ENCODE results near the gene TRAF3. TPM values are rescaled to one million over a fixed set of nuclear protein-coding genes. Genes with fewer than 3 reads are reported as not detected.
"Not testable (repeated sequence)": the region's sequence is repeated elsewhere in the genome, so short reads cannot be mapped to it uniquely, and the experiment has no call there.

The TRAF3 gene
- polyA plus RNA-seq, 4 donors = 14.6 to 16.8 (median 15.8) TPM

DNA sequence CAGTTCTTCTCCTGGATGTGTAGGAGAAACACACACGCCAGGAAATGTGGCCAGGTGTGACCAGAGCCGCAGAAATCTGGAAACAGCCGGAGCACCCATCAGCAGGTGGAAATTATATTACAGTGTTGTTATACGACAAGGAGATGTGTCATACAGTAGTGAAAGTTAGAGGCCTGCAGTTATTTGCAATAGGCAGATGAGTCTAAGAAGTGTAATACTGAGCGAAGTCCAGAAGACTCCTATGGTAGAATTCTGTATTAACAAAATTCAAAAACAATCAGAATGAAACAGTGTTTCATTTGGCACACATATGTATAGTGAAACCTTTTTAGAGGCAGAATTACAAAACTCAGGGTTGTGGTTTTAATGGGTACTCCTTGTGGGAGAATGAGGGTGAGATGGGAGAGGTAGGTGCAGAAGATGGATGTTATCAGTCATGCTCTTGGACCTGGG is 105.9 kb downstream of the TRAF3 start:
- DNase-seq (ENCODE audit: low read depth in 4 of 4, low spot score in 3 of 4) = no peak

DNA sequence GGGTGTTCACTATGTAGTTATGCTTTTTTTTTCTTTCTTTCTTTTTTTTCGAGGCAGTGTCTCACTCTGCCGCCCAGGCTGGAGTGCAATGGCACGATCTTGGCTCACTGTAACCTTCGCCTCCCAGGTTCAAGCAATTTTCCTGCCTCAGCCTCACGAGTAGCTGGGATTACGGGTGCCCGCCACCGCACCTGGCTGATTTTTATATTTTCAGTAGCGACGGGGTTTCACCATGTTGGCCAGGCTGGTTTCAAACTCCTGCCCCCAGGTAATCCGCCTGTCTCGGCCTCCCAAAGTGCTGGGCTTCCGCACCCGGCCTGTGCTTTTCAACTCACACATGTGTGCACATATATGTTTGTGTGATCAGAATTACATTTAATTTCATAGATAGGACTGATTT is 106.3 kb downstream of the TRAF3 start:
- no peak for DNase-seq (ENCODE audit: low read depth in 4 of 4, low spot score in 3 of 4)

DNA sequence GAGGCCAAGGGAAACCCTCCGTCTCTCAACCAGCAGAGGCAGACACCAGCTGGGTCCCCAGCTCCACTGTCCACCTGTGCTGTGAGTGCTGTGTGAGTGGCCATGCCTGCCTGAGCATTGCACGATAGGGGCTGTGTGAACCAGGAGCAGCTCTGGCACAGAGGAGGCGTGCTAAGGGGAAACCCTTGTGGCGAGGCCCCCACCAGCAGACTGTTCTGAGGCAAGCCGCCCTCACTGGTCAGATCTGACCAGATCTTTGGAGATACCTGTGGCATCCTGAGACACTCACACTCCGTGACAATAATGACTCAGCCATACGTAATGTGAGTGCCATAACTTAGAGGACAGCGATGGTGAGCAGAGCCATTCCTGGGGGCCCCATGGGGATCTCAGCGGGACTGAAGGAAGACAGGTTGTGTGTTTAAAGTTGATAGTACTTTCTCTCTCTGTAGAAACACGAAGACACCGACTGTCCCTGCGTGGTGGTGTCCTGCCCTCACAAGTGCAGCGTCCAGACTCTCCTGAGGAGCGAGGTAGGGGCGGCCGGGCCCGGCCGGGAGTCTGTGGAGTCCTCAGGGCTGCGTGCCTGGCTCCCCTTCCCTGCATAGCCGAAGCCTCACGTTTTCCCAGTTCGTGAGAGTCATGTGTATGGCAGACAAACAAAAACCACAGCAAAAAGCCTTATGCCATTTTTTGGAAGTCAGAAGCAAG is 108.6 kb downstream of the TRAF3 start:
- no peak for DNase-seq (ENCODE audit: low read depth in 4 of 4, low spot score in 3 of 4)

DNA sequence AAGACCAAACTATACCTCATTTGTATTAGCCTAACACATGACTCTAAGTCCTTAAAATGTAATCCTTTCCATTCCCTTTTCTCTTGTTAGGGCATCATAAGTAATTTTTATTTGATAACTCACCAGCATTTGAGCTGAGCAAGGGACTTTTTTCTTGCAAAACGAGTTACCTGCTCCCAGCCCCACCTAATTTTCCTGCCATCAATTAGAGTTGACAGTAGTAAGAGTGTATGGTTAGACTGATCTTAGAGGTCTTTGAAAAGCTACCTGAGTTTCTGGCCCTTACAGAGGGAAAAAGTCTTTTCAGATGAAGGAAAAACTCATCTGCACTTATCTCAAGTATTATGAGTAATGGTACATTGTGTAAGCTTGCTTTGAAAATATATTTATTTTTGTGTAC is 111.5 kb downstream of the TRAF3 start:
- no peak for DNase-seq (ENCODE audit: low read depth in 4 of 4, low spot score in 3 of 4)

DNA sequence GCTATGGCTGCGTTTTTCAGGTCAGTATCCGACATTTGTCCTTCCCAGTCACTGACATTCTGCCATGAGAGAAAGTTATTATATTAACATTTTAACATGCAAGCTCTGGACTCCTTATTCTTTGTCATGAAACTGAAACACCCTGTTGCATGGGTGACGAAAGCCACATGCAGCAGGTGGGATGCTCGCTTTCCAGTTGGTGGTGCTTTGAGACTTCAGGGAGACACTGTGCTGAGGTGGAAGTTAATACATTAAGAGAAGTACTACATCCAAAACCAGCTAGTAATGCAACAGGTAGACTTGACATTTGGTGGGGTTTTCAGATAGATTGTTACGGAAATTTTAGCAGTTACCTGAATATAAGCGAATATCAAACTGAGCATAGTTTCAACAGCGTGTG is 112.4 kb downstream of the TRAF3 start:
- DNase-seq (ENCODE audit: low read depth in 4 of 4, low spot score in 3 of 4) = no peak

DNA sequence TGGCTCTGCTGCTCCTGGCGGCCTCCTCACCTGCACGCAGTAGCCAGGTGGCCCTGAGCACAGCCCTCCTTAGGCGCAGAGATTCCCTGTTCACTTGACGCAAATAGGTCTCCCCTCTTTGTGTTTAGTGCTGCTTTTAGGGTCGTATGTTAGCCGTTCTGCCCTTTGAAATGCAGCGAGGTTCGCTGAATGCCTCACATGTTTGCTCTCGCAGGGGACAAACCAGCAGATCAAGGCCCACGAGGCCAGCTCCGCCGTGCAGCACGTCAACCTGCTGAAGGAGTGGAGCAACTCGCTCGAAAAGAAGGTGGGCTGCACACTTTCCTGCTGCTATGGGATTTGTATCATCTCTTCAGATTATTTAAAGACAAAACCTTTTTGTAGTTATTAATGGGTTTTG is 113.9 kb downstream of the TRAF3 start:
- DNase-seq (ENCODE audit: low read depth in 4 of 4, low spot score in 3 of 4) = no peak

DNA sequence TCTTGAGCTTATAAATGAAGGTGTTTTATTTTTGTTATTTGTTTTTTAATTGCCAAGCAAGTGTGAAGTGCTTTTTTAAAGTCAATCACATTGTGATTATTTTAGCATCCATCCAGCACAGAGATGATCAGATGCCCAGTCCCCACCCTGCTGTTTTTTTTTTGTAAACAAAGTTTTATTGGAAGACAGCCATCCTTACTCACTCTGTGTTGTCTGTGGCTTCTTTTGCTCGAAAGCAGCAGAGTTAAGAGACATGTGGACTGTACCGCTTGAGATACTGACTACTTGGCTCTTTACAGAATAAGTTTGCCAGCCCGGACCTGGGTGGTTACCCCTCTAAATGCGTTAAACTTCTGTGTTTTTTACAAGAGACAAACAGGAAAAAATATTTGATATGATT is 114.3 kb downstream of the TRAF3 start:
- no peak for DNase-seq (ENCODE audit: low read depth in 4 of 4, low spot score in 3 of 4)

DNA sequence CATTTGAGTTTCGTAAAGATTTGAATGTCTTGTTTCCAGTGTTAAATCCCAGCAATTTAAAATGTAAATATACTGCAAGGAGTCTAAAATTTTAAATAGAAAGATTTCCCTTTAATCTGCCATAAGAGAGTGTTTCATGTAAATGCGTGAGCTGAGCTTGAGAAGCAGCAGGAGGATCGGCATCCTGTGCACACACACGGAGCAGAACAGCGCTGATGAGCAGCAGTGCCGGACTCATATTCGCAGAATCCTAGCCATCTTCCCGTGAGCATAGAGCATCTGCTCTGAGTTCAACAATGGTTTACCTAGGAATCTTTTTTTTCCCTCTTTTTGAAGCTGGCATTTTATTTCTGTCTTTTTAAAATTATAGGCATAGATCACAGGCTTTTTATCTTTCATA is 115.4 kb downstream of the TRAF3 start:
- DNase-seq (ENCODE audit: low read depth in 4 of 4, low spot score in 3 of 4) = no peak

DNA sequence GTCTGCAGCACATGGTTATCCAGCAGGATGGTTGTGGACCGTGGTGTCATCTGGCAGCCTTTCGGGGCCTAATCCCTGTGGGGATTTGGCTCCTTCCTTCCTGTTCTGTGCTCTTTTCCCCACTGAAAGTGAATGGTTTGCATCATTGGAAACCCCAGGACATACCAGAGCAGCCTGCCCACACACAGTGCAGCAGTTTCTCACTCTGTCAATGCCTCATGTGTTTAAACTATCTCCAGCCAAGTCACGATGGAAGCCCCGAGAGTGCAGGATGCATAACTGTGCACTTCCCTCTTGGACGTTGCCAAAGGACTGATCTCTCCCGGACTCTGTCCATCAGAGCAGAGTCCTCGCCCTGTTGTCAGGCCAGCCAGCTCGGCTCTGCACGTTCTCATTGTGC is 116.2 kb downstream of the TRAF3 start:
- DNase-seq (ENCODE audit: low read depth in 4 of 4, low spot score in 3 of 4) = peak in 2 of 4 donors; percentile 10 to 12

DNA sequence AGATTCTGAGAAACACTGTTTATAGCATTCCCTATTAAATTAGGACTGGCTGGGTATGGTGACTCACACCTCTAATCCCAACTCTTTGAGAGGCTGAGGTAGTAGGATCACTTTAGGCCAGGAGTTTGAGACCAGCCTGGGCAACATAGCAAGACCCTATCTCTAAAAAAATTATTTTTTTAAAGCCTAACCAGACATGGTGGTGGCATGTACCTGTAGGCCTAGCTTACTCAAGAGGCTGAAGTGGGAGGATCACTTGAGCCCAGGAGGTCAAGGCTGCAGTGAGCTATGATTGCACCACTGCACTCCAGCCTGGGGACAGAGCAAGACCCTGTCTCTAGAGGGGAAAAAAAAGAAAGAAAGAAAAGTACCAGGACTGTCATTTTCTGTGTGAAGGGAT is 119.5 kb downstream of the TRAF3 start:
- DNase-seq (ENCODE audit: low read depth in 4 of 4, low spot score in 3 of 4) = not testable (repeated sequence)

DNA sequence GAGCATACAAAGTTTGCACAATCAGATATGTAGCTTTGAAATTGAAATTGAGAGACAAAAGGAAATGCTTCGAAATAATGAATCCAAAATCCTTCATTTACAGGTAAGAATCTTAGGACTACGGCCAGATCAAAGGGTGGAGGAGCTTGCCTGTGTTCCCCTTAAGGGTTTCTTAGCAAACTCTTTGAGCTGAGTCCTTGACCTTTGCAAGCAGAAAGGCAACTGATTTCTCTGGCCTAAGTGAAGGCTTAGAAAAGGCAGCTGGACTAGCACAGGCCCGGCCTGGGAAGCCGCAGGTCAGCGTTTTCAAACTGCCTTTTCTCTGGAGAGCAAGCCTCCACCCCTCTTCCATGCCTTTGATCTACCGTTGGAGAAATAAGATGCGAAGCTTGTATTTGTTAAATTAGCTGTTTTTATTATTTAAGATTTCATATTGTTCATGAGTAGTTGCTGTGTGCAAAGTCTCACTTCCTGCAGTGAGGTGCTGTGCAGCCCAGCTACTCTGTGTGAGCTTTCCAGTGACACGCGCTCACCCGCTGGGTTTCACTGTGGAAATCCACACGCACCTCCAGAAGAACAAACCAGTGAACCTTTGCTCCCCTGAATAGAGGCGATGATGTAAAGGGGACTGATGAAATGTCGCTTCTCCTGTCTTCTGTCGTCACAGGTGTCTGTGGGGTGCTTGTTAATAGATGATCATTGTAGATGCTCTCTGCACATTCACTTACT is 120.2 kb downstream of the TRAF3 start:
- DNase-seq (ENCODE audit: low read depth in 4 of 4, low spot score in 3 of 4) = no peak

DNA sequence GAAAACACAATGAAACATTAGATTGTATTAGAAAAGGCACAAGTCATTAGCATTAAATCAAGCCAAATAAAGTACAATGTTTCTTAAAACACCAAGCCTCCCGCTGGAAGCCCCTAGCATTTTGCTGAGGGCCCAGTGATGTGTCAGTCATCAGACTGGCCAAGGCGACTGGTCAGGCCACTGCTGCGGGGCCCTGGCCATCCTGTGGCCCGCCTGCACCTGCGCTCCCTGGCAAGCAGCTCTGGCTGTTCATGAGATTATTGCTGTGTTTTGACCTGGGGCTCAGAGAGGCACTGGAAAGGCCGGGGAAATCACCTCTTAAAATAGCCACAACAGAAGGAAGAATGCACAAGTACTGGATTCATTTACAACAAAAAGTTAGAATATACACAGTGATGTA is 121.0 kb downstream of the TRAF3 start:
- no peak for DNase-seq (ENCODE audit: low read depth in 4 of 4, low spot score in 3 of 4)

DNA sequence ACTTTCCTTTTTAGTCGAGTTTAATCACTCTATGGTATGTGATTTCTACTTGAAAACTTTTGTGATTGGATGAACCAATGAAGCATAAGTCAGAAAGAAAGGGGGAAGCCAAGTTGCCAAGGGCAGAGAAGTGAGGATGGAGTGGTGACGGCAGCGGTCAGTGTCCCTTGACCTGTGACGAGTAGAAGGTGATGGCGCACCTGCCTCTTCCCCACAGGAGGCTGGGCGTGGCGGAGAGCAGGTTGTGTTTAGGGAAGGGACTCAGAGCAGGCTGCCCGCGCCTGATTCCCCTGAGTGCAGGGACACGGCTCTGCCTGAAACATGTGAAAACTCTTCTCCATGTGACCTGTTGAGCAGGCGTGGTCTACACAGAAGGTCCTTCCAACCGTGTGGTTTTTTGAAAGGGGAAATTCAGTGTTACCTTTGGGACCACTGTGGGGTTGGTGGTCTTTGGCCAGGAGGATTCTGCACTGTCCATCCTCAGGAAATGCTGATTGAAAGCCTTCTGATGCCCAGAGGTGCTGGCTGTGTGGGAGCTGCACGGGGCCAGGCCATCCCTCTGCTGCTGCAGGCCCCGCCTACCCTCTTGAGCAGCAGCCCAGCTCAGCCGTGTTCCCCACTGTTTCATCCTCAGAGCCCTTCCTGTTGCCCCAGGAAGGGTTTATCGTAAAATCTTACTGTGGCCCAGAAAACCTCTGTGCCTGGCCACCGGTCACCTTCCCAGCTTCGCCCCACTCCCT is 121.7 kb downstream of the TRAF3 start:
- DNase-seq (ENCODE audit: low read depth in 4 of 4, low spot score in 3 of 4) = no peak

DNA sequence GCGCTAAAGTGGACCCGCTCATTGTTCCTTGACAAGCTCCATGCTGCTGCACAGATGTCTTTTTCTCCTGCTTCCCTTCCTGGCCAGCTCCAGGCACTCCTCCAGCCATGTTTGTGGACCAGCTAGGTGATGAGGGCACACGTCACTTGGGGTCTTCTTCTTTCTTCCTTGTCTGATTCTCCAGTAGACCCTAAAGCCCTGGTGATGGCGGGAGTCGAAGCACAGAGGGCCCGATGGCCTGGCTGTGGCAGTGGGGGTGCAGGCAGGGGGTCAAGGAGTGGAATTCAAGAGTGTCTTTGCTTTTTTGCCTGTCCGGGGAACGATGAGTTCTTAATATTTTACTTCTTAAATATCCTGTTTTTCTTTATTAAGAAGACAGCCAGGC is 122.3 kb downstream of the TRAF3 start:
- no peak for DNase-seq (ENCODE audit: low read depth in 4 of 4, low spot score in 3 of 4)

DNA sequence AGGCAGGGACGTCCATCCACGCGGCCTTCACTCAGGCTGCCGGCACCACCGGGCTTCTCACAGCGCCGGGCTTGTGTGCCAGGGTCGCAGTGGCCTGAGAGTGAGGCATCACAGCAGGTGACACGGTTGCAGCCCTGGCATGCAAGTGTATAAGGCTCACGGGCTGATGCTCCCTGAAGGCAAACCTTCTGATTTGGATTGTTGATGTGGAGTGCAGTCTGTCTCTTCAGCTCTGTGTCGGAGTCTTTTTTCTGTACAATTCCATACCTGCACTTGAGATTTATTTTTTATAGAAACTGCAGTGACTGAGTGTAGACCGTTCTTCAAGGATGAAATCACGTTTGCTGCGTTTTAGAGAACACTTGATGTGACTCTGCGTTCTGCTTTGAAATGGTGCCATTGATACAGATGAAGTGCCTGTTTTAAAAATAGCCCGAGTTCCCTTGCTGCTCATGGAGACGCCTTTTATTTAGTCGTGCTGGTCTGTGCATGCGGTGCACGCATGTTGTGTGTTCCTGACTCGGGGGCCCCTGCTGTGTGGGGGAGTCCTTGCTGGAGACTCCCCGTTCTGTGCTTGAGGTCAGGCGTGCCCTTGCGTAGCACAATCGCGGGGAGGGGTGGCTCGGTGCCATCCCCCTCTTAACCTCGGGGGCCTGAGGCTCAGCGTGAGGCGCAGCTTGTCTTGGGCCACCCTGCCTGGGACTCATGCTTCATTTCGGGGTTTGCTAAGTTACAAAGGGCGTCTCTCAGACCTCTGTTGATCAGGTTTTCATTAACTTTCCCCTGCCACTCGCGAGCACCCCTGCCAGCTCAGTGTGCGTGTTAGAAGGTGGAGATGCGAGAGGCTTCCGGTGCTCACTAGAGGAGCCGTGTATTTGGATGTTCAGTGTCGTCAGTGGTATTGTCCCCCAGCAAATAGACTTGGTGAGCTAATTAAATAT is 123.7 kb downstream of the TRAF3 start:
- no peak for DNase-seq (ENCODE audit: low read depth in 4 of 4, low spot score in 3 of 4)

DNA sequence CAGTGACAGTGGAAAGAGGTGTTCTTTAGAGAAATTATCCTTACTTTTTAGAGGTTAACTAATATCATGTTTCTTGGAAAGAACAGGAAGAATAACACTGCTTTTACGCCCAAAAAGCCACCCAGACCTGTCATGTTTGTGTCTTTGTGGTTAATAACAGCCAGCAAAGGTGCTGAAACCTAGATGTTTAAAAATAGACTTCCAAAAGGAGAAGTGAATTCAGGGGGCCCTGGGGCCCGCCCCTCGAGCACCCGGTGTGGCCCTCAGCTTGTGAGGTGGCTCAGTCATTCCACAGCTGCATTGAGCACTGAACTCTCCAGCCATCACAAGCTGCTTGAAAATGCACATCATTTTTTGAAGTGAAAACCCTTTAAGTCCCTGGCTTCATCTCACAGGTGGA is 124.4 kb downstream of the TRAF3 start:
- no peak for DNase-seq (ENCODE audit: low read depth in 4 of 4, low spot score in 3 of 4)

DNA sequence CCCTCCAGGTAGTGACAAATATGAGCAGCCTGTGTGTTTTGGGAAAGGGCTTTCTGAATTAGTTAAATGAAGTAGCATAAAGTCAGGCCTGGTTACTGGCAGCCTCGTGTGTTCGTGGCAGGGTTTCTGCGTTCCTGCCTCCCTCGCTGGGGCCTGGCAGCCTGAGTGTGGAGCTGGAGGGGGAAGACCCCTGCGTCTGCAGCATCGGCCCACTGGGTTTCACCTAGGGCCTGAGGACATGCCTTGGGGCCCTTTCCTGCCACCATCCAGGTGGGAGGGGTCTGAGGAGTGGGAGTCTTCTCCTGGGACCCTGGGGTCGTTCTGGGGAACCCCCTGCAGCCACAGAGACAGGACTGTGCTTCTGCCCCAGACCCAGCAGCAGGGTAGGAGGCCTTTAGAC is 124.8 kb downstream of the TRAF3 start:
- DNase-seq (ENCODE audit: low read depth in 4 of 4, low spot score in 3 of 4) = no peak

DNA sequence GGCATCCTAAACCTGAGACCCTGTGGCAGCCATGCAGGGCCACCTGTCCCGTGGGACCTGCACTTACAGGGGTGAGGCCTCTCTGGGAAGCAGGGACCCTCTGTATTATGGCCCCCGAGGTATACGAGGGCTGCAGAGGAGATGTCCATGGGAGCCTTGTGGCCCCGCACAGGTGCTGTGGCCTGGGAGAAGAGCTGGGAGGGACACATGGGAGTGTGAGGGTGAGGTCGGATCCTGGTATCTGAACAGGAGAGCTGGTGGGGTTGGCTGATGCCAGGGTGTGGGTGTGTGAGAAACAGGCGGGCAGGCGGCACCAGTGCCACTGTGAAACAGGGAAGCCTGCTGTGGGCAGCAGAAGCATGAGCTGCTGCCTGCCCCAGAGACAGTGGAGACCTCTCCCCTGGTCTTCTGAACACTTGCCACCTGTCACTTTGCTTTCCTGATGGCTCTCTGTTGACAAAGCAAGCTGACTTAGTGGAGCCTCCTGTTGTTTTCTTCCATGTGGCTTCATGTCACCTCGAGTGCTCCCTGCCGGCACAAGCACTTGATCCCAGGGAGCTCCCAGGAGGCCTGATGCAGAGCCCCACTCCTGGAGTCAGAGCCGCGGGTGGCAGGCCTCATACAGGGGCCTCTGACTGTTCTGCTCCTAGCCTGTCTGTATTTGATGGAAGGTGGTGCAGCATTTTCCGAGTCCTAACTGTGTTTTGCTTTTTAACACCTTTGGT is 125.4 kb downstream of the TRAF3 start:
- DNase-seq (ENCODE audit: low read depth in 4 of 4, low spot score in 3 of 4) = no peak

DNA sequence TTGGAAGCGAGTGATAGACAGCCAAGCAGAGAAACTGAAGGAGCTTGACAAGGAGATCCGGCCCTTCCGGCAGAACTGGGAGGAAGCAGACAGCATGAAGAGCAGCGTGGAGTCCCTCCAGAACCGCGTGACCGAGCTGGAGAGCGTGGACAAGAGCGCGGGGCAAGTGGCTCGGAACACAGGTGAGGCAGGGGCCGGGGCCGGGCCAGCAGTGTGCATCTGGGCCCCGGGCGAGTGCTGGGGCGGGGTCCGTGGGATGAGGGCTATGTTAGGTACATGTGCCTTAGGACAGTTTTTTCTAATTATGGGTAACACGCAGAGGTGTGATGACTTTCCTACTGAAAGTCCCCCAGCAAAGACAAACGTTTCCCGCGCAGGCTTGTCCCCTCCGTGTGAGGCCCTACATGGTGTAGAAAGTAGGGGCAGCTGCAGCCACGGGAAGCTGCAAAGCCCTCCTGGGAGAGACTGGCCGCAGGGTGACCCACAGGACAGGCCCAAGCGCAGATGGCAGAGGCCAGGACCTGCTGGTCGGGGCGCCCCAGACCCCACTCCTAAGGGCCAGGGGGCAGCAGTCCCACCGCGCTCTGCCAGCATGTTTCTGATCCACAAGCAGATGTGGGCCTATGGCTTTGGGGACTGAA is 126.1 kb downstream of the TRAF3 start:
- DNase-seq (ENCODE audit: low read depth in 4 of 4, low spot score in 3 of 4) = no peak
